H1 (cell line): Measurements from ENCODE around the gene ERLIN1. TPM values are rescaled to one million over a fixed set of nuclear protein-coding genes. Genes with fewer than 3 reads are reported as not detected.

Source experiments
- CTCF ChIA-PET: fragments of 300-600 bp; sonication (Branson Sonifier 250); formaldehyde crosslinking; loops from one replicate; lab custom pipeline; 2021; ENCODE audit not compliant: partially characterized antibody; lab: Charles Lee
- POLR2A ChIA-PET: fragments of 300-600 bp; sonication (Branson Sonifier 250); formaldehyde crosslinking; loops from one replicate; lab custom pipeline; 2021; ENCODE audit warnings: inconsistent platforms; ENCODE audit not compliant: partially characterized antibody; lab: Charles Lee
- DNase-seq, 2 experiments: peaks; one replicate each; pipeline versions ENCODE4 v3.0.0 to v3.0.0-alpha.2; 2010 to 2022; ENCODE audit warnings: low spot score in 2 of 2, low read depth in 1 of 2, mixed read lengths in 1 of 2
- FAIRE-seq: peaks from 2 replicates; lab custom pipeline; 2011; peaks lifted over from hg19 to GRCh38; lab: Jason Lieb, UNC
- H2AFZ ChIP-seq: 2 replicates; pipeline ENCODE4 v1.8.1; 2012; ENCODE audit warnings: low read length, inconsistent platforms
- H2AK5ac ChIP-seq: 2 replicates; pipeline ENCODE4 v1.6.1; 2013; ENCODE audit warnings: low read depth, low read length
- H2BK120ac ChIP-seq: replicated peaks from 2 replicates; pipeline ENCODE3; 2013; ENCODE audit warnings: low read depth, low read length, inconsistent platforms
- H2BK12ac ChIP-seq: 2 replicates; pipeline ENCODE4 v1.6.1; 2013; ENCODE audit warnings: low read depth, low read length
- H2BK15ac ChIP-seq: 2 replicates; pipeline ENCODE4 v1.6.1; 2013; ENCODE audit warnings: low read length
- H2BK20ac ChIP-seq: 2 replicates; pipeline ENCODE4 v1.6.1; 2013; ENCODE audit warnings: low read length
- H2BK5ac ChIP-seq: 2 replicates; pipeline ENCODE4 v1.6.1; 2013; ENCODE audit warnings: low read depth, low read length
- H3K14ac ChIP-seq: 2 replicates; pipeline ENCODE4 v1.6.1; 2013; ENCODE audit warnings: inconsistent platforms; ENCODE audit not compliant: insufficient read length
- H3K18ac ChIP-seq: 2 replicates; pipeline ENCODE4 v1.6.1; 2013; ENCODE audit warnings: low read length; ENCODE audit errors: extremely low read depth
- H3K23ac ChIP-seq: 2 replicates; pipeline ENCODE4 v1.6.1; 2013; ENCODE audit warnings: inconsistent platforms; ENCODE audit not compliant: insufficient read length
- H3K23me2 ChIP-seq: 2 replicates; pipeline ENCODE4 v1.6.1; 2013; ENCODE audit warnings: low read depth, low read length
- H3K27ac ChIP-seq: 2 replicates; pipeline ENCODE4 v1.6.1; 2011; ENCODE audit warnings: low read depth, low read length, inconsistent platforms
- H3K27me3 ChIP-seq, 4 experiments: replicated peaks in 1 of 4; 1 replicate in 1 of 4; 2 replicates in 3 of 4; pipeline versions ENCODE4 v1.6.1 to v1.8.1; 2011 to 2013; ENCODE audit warnings: low read length in 3 of 4, mild to moderate bottlenecking in 3 of 4, inconsistent platforms in 2 of 4, mixed read lengths in 2 of 4, moderate library complexity in 1 of 4; ENCODE audit not compliant: control insufficient read depth in 3 of 4, insufficient read depth in 3 of 4; ENCODE audit errors: extremely low read depth in 1 of 4
- H3K36me3 ChIP-seq, 4 experiments: 2 replicates each; pipeline versions ENCODE4 v1.6.1 to v1.8.1; 2011 to 2013; ENCODE audit warnings: mild to moderate bottlenecking in 4 of 4, low read length in 3 of 4, moderate library complexity in 2 of 4, control low read depth in 1 of 4, inconsistent platforms in 1 of 4; ENCODE audit not compliant: insufficient read depth in 4 of 4, control insufficient read depth in 2 of 4
- H3K4ac ChIP-seq: replicated peaks from 2 replicates; pipeline ENCODE3; 2013; ENCODE audit warnings: low read length, low read depth, mixed read lengths, inconsistent platforms; ENCODE audit not compliant: insufficient read length
- H3K4me1 ChIP-seq, 4 experiments: replicated peaks in 1 of 4; 1 replicate in 1 of 4; 2 replicates in 3 of 4; pipeline versions ENCODE4 v1.6.1 to v1.8.1; 2011 to 2013; ENCODE audit warnings: low read length in 3 of 4, inconsistent platforms in 2 of 4, mixed read lengths in 1 of 4; ENCODE audit not compliant: insufficient read depth in 4 of 4, control insufficient read depth in 3 of 4
- H3K4me2 ChIP-seq, 2 experiments: 2 replicates each; pipeline versions ENCODE4 v1.6.1 to v1.8.1; 2011 to 2013; ENCODE audit warnings: low read depth in 2 of 2, low read length in 2 of 2, control low read depth in 1 of 2, inconsistent platforms in 1 of 2, mild to moderate bottlenecking in 1 of 2; ENCODE audit not compliant: insufficient read depth in 1 of 2
- H3K4me3 ChIP-seq, 4 experiments: fragments of 200-600, 300-600 bp in 1 of 4; sonication (generic), shearing (Covaris generic), sonication (Bioruptor Twin) in 1 of 4; 2 replicates each; pipeline versions ENCODE4 v1.5.1 to v1.8.1; 2011 to 2016; ENCODE audit warnings: low read length in 4 of 4, low read depth in 3 of 4, control low read depth in 2 of 4, inconsistent platforms in 2 of 4, mild to moderate bottlenecking in 2 of 4, mixed read lengths in 1 of 4, moderate library complexity in 1 of 4; ENCODE audit not compliant: insufficient read depth in 2 of 4; ENCODE audit errors: extremely low read depth in 1 of 4
- H3K56ac ChIP-seq: replicated peaks from 2 replicates; pipeline ENCODE3; 2013; ENCODE audit warnings: low read depth, mild to moderate bottlenecking, mixed read lengths, low read length, inconsistent platforms; ENCODE audit not compliant: insufficient read length
- H3K79me1 ChIP-seq: 2 replicates; pipeline ENCODE4 v1.6.1; 2013; ENCODE audit warnings: low read depth, low read length, control low read depth
- H3K79me2 ChIP-seq, 2 experiments: 2 replicates each; pipeline versions ENCODE4 v1.6.1 to v1.8.1; 2012 to 2013; ENCODE audit warnings: low read length in 2 of 2, mild to moderate bottlenecking in 2 of 2, inconsistent platforms in 1 of 2; ENCODE audit not compliant: insufficient read depth in 2 of 2, control insufficient read depth in 1 of 2
- H3K9ac ChIP-seq, 4 experiments: replicated peaks in 1 of 4; 1 replicate in 1 of 4; 2 replicates in 3 of 4; pipeline versions ENCODE4 v1.6.1 to v1.8.1; 2011 to 2013; ENCODE audit warnings: low read depth in 3 of 4, low read length in 3 of 4, control low read depth in 2 of 4, mild to moderate bottlenecking in 2 of 4, moderate library complexity in 2 of 4, inconsistent platforms in 1 of 4; ENCODE audit errors: extremely low read depth in 1 of 4
- H3K9me3 ChIP-seq, 2 experiments: 2 replicates each; pipeline versions ENCODE4 v1.6.1 to v1.8.1; 2012 to 2013; ENCODE audit warnings: mild to moderate bottlenecking in 2 of 2, moderate library complexity in 2 of 2, control low read depth in 1 of 2, inconsistent platforms in 1 of 2, low read depth in 1 of 2, low read length in 1 of 2, mixed read lengths in 1 of 2; ENCODE audit not compliant: insufficient read depth in 2 of 2
- H4K20me1 ChIP-seq, 2 experiments: replicated peaks in 1 of 2; 2 replicates each; pipeline versions ENCODE3 to v1.8.1; 2011 to 2013; ENCODE audit warnings: inconsistent platforms in 2 of 2, low read length in 2 of 2, mild to moderate bottlenecking in 1 of 2; ENCODE audit not compliant: insufficient read depth in 2 of 2, control insufficient read depth in 1 of 2
- H4K5ac ChIP-seq: 2 replicates; pipeline ENCODE4 v1.6.1; 2013; ENCODE audit warnings: low read length, low read depth, mixed read lengths, inconsistent platforms; ENCODE audit not compliant: insufficient read length
- H4K8ac ChIP-seq: 2 replicates; pipeline ENCODE4 v1.8.0; 2013; ENCODE audit warnings: mild to moderate bottlenecking, moderate library complexity, low read length, inconsistent platforms; ENCODE audit not compliant: insufficient read depth; ENCODE audit errors: extremely low read depth
- H4K91ac ChIP-seq: replicated peaks from 2 replicates; pipeline ENCODE3; 2013; ENCODE audit warnings: low read length, mixed read lengths, inconsistent platforms; ENCODE audit not compliant: insufficient read length
- BACH1 ChIP-seq: IDR thresholded peaks from 2 replicates; pipeline ENCODE4 v1.6.1; 2012; ENCODE audit warnings: low read length, improper control_type of control experiment
- BRCA1 ChIP-seq: IDR thresholded peaks from 2 replicates; pipeline ENCODE4 v1.6.1; 2012; ENCODE audit warnings: low read depth, low read length, improper control_type of control experiment
- EP300 ChIP-seq, 2 experiments: IDR thresholded peaks; 1 replicate in 1 of 2; 2 replicates in 1 of 2; pipeline ENCODE4 v1.6.1; 2011 to 2012; ENCODE audit warnings: low read depth in 2 of 2, low read length in 2 of 2, mild to moderate bottlenecking in 2 of 2, borderline replicate concordance in 1 of 2, inconsistent platforms in 1 of 2, moderate library complexity in 1 of 2
- PHF8 ChIP-seq: fragments of 200-600 bp; sonication (generic); conservative IDR thresholded peaks from 2 replicates; pipeline ENCODE4 v1.7.1; 2012; ENCODE audit warnings: low read depth, mild to moderate bottlenecking, inconsistent platforms, low read length, moderate library complexity
- RFX5 ChIP-seq: IDR thresholded peaks from 2 replicates; pipeline ENCODE4 v1.6.1; 2011; ENCODE audit warnings: low read depth, low read length, improper control_type of control experiment, borderline replicate concordance
- SP1 ChIP-seq: IDR thresholded peaks from 2 replicates; pipeline ENCODE4 v1.6.1; 2011; ENCODE audit warnings: low read depth, low read length
- TAF7 ChIP-seq: optimal IDR thresholded peaks from 2 replicates; pipeline ENCODE3; 2011; ENCODE audit warnings: low read depth, mild to moderate bottlenecking, inconsistent platforms, low read length, moderate library complexity, borderline replicate concordance
- WGBS, 2 experiments: shearing (Covaris generic) in 1 of 2; methylation state at CpG; one replicate each; pipeline versions ENCODE4 v1.1.6 to v1.1.7; 2013 to 2015; ENCODE audit warnings: low lambda C conversion rate in 2 of 2, mixed read lengths in 2 of 2, inconsistent platforms in 1 of 2, low coverage in 1 of 2, missing lambda C conversion rate in 1 of 2; ENCODE audit not compliant: insufficient replicate concordance in 2 of 2, insufficient coverage in 1 of 2, insufficient read length in 1 of 2; ENCODE audit errors: extremely low coverage in 1 of 2, missing lambda C conversion rate in 1 of 2; 5-methylcytosine and 5-hydroxymethylcytosine counted together
- polyA plus RNA-seq, 7 experiments: library from polyadenylated mRNA; depleted of rRNA in 3 of 7; stranded (reverse) in 5 of 7; unstranded in 2 of 7; fragments of >200 nt in 5 of 7; fragments of 200-250 nt in 2 of 7; gene quantifications; 1 replicate in 5 of 7; 2 replicates in 1 of 7; 4 replicates in 1 of 7; pipeline versions ENCODE4 v1.2.1 to v1.2.3, GENCODE V29; 2011 to 2013; ENCODE audit warnings: missing spikeins in 2 of 7, mixed read lengths in 2 of 7
- total RNA-seq: library from RNA; stranded (reverse); fragmentation: NEBNext Ultra II Directional; extraction: Animal tissue kit (Norgen Biotek cat#: 25700); gene quantifications from 2 replicates; pipeline ENCODE4 v1.2.1, GENCODE V29; 2021
- TF ChIP-seq, protein P1 (sequence below): IDR thresholded peaks from 2 replicates; pipeline ENCODE4 v1.6.1; 2012; ENCODE audit warnings: low read length, inconsistent platforms
- TF ChIP-seq, protein P2 (sequence below): IDR thresholded peaks from 2 replicates; pipeline ENCODE4 v1.6.1; 2011; ENCODE audit warnings: low read length, improper control_type of control experiment

ERLIN1 gene
- total and polyA plus RNA-seq, 2 of the 8 experiments (the other 6 are each of a cell fraction or from before 2014, with no cell fraction given) = 16.5 to 32.0 TPM

- FAIRE-seq = no peak
- TF ChIP-seq BACH1 (no peak), RFX5 (no peak), TAF7 (no peak), EP300 (IDR thresholded peaks at IDR 0.05; ENCODE audit: borderline replicate concordance in 1 of 2, low read depth in 2 of 2, low read length in 2 of 2) (no peak), BRCA1 (no peak), PHF8 (no peak), SP1 (no peak)
- TF ChIP-seq, protein P1, sequence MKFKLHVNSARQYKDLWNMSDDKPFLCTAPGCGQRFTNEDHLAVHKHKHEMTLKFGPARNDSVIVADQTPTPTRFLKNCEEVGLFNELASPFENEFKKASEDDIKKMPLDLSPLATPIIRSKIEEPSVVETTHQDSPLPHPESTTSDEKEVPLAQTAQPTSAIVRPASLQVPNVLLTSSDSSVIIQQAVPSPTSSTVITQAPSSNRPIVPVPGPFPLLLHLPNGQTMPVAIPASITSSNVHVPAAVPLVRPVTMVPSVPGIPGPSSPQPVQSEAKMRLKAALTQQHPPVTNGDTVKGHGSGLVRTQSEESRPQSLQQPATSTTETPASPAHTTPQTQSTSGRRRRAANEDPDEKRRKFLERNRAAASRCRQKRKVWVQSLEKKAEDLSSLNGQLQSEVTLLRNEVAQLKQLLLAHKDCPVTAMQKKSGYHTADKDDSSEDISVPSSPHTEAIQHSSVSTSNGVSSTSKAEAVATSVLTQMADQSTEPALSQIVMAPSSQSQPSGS = no peak
- TF ChIP-seq, protein P2, sequence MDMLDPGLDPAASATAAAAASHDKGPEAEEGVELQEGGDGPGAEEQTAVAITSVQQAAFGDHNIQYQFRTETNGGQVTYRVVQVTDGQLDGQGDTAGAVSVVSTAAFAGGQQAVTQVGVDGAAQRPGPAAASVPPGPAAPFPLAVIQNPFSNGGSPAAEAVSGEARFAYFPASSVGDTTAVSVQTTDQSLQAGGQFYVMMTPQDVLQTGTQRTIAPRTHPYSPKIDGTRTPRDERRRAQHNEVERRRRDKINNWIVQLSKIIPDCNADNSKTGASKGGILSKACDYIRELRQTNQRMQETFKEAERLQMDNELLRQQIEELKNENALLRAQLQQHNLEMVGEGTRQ = no peak
These were observed 38.8 kb downstream of the ERLIN1 start for GRCh38 chr10:100146875-100147650.

More at GRCh38 chr10:100146875-100147650, 38.8 kb downstream of the ERLIN1 start:
- no peak overlapping the region for H2BK12ac ChIP-seq
- H3K27me3 ChIP-seq = no peaks in the 10 kb centered on the region
- 0 out of 2 replicates have a peak, but pooled peaks cover 2% of the 10 kb centered on the region for H3K79me1 ChIP-seq
- H3K9ac ChIP-seq = no peak overlapping the region
- no peak overlapping the region for H2BK5ac ChIP-seq
- H4K8ac ChIP-seq = no peak overlapping the region
- no peak overlapping the region for H2BK15ac ChIP-seq
- H3K14ac ChIP-seq = no peak overlapping the region
- H2BK120ac ChIP-seq = no peak overlapping the region
- no peak overlapping the region for H3K27ac ChIP-seq
- no peaks in the 10 kb centered on the region for H3K79me2 ChIP-seq
- H4K91ac ChIP-seq = no peak overlapping the region
- 79% methylated on average over 2 of the region's 2 CpGs; no CpG with 5 or more reads in 1 of the 2 experiments for WGBS, 2 experiments
- no peak overlapping the region for H3K56ac ChIP-seq
- H3K18ac ChIP-seq = no peak overlapping the region
- no peak overlapping the region for H3K4ac ChIP-seq
- peaks cover 0 to 12% (median 11%) of the 10 kb centered on the region in 4 experiments; a peak in 6 of 8 replicates for H3K36me3 ChIP-seq
- H2BK20ac ChIP-seq = no peak overlapping the region
- no peak overlapping the region for H3K23ac ChIP-seq
- H4K5ac ChIP-seq = no peak overlapping the region
- H2AK5ac ChIP-seq = no peak overlapping the region
- no peak overlapping the region for H3K4me3 ChIP-seq
- ChIA-PET CTCF (interaction anchor here (0.7 to 1.1 kb wide), 2 partner anchors 10 to 99 kb away, joined by 3 read pairs; no protein-coding TSS in a partner anchor), POLR2A (no interaction called here)
- H3K4me1 ChIP-seq = peaks cover 0 to 2% (median 0%) of the 10 kb centered on the region in 4 experiments; a peak in 2 of 7 replicates
- peaks cover 0 to 3% of the 10 kb centered on the region in 2 experiments for H4K20me1 ChIP-seq
- H3K23me2 ChIP-seq = no peaks in the 10 kb centered on the region
- H2AFZ ChIP-seq = no peak overlapping the region
- no peak overlapping the region for H3K4me2 ChIP-seq
- DNase-seq = no peak
- H3K9me3 ChIP-seq = no peaks in the 10 kb centered on the region
